ENCODE results near the gene NPHP4. TPM values are rescaled to one million over a fixed set of nuclear protein-coding genes. Genes with fewer than 3 reads are reported as not detected.
"Not testable (repeated sequence)": the region's sequence is repeated elsewhere in the genome, so short reads cannot be mapped to it uniquely, and the experiment has no call there.

NPHP4 gene
- polyA plus RNA-seq, 2 donors, result 2.9 to 4.4 TPM

DNA sequence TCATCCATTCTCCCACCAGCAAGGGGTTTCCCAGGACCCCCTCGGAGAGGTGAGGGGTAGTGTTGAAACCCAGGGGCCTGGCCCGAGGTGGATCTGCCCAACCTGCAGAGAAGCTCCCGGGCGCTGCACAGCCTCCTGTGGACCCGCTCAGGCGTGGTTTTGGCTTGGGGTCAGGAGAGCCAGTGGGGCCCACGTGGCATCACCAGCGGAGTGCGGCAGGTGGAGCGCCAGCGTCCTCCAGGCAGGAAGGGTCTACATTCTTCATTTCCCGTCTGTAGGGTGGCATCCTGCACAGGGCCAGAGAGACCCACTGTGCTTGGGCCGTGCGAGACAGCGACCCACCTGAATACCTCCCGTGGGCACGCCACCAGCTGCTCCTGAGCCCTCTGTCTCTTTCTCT, 135.2 kb downstream of the NPHP4 start:
- no peak overlapping the region for H3K4me3 ChIP-seq (ENCODE audit: low read depth in 1 of 2, low read length in 2 of 2)
- H3K9me3 ChIP-seq (ENCODE audit: control insufficient read depth in 2 of 2, insufficient read depth in 1 of 2, low read depth in 1 of 2, low read length in 1 of 2), result no peaks in the 10 kb centered on the region
- no peak overlapping the region for H3K27ac ChIP-seq (ENCODE audit: low read depth in 2 of 2, low read length in 1 of 2)
- H3K4me1 ChIP-seq (ENCODE audit: control insufficient read depth in 2 of 2, insufficient read depth in 2 of 2, low read length in 1 of 2), result no peaks in the 10 kb centered on the region
- H3K36me3 ChIP-seq (ENCODE audit: control insufficient read depth in 2 of 2, insufficient read depth in 2 of 2, low read length in 1 of 2), result peaks cover 0 to 8% of the 10 kb centered on the region in 2 donors
- WGBS, 2 donors, result 91% methylated on average over 17 of the region's 17 CpGs
- H3K27me3 ChIP-seq (ENCODE audit: control insufficient read depth in 1 of 2, insufficient read depth in 2 of 2, low read length in 2 of 2), result no peaks in the 10 kb centered on the region

DNA sequence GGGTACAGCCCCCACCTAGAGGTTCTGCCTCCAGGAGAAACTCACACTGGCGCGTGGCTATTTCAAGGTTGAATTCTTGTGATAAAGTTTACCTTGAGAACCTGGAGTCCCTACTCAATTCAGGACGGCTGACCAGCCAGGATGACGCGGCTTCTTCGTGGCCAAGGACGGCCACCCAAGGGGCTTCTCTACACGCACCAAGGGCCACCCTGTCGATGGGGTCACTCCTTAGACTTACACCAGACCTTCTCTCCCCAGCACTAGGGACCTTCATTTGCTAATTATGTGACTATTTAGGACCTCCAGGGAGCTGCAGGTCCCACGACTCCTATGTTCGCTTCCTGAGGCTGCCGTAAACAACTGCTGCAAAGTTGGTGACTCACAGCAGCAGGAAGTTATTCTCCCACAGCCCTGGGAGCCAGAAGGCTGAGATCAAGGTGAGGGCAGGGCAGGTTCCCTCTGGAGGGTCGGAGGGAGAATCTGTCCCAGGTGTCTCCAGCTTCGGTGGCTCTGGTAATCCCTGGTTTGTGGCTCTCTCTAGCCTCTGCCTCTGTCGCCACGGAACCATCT, 135.9 kb downstream of the NPHP4 start:
- no peaks in the 10 kb centered on the region for H3K4me1 ChIP-seq (ENCODE audit: control insufficient read depth in 2 of 2, insufficient read depth in 2 of 2, low read length in 1 of 2)
- WGBS, 2 donors, result 76 to 79% methylated on average over 16 of the region's 16 CpGs
- H3K27me3 ChIP-seq (ENCODE audit: control insufficient read depth in 1 of 2, insufficient read depth in 2 of 2, low read length in 2 of 2), result no peaks in the 10 kb centered on the region
- no peak overlapping the region for H3K27ac ChIP-seq (ENCODE audit: low read depth in 2 of 2, low read length in 1 of 2)
- H3K4me3 ChIP-seq (ENCODE audit: low read depth in 1 of 2, low read length in 2 of 2), result no peak overlapping the region
- H3K9me3 ChIP-seq (ENCODE audit: control insufficient read depth in 2 of 2, insufficient read depth in 1 of 2, low read depth in 1 of 2, low read length in 1 of 2), result no peaks in the 10 kb centered on the region
- H3K36me3 ChIP-seq (ENCODE audit: control insufficient read depth in 2 of 2, insufficient read depth in 2 of 2, low read length in 1 of 2), result peaks cover 0 to 4% of the 10 kb centered on the region in 2 donors

DNA sequence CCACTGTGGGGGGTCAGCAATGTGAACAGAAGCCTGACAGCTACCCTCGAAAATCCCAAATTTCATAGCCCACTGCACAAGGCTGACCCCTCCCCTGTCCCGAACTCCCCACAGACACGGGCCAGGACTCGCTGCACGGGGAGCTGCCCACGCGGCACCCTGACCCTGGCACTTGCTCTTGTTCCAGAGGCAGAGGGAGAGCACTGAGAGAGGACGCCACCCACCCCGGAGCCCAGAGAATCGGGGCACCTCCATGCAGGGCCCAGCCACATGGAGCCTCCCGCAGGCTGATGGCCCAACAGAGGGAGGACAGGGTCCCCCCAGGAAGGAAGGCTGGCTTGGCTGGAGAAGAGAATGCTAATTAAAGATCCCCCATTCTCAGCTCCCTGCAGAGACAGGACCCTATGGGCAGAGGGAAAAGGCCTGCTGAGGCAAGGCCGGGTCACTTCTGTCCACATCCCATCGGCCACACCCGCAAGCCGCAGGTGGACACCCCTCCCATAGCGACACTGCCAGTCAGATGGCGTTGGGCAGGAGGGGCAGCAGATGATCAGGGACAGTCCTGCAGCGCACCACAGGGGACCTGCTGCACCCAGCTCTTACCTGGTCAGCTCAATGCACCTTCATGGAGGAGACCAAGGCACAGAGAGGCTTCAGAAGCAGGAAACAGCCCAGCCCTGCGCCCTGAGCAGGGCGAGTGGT, 136.9 kb downstream of the NPHP4 start:
- 89% methylated on average over 20 of the region's 20 CpGs for WGBS, 2 donors
- H3K4me1 ChIP-seq (ENCODE audit: control insufficient read depth in 2 of 2, insufficient read depth in 2 of 2, low read length in 1 of 2), result no peaks in the 10 kb centered on the region
- H3K36me3 ChIP-seq (ENCODE audit: control insufficient read depth in 2 of 2, insufficient read depth in 2 of 2, low read length in 1 of 2), result peaks cover 0 to 2% of the 10 kb centered on the region in 2 donors
- no peak overlapping the region for H3K4me3 ChIP-seq (ENCODE audit: low read depth in 1 of 2, low read length in 2 of 2)
- no peaks in the 10 kb centered on the region for H3K27me3 ChIP-seq (ENCODE audit: control insufficient read depth in 1 of 2, insufficient read depth in 2 of 2, low read length in 2 of 2)
- H3K9me3 ChIP-seq (ENCODE audit: control insufficient read depth in 2 of 2, insufficient read depth in 1 of 2, low read depth in 1 of 2, low read length in 1 of 2), result no peaks in the 10 kb centered on the region
- H3K27ac ChIP-seq (ENCODE audit: low read depth in 2 of 2, low read length in 1 of 2), result no peak overlapping the region

DNA sequence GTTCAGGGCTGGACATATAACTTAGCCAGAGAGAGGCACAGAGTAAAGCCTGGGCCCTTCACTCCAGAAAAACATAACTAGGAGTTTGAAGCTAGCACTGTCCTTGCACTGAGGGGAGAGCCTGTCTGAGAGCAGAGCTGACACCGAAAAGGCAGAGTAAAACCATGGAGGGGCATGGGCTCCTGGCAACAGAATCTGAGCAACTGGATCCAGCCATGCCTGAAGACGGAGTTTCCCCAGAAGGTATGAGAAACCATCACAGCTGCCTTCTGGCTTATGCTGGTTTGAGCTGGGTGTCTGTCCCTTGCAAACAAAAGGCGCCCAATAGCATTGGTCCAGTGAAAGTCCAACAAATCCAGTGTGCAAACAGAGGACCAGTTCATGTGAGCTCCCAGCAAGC, 137.5 kb downstream of the NPHP4 start:
- H3K27me3 ChIP-seq (ENCODE audit: control insufficient read depth in 1 of 2, insufficient read depth in 2 of 2, low read length in 2 of 2), result no peaks in the 10 kb centered on the region
- H3K4me3 ChIP-seq (ENCODE audit: low read depth in 1 of 2, low read length in 2 of 2), result no peak overlapping the region
- no peaks in the 10 kb centered on the region for H3K36me3 ChIP-seq (ENCODE audit: control insufficient read depth in 2 of 2, insufficient read depth in 2 of 2, low read length in 1 of 2)
- whole genome bisulfite sequencing, 2 donors, result 92 to 93% methylated on average over 3 of the region's 3 CpGs
- no peaks in the 10 kb centered on the region for H3K4me1 ChIP-seq (ENCODE audit: control insufficient read depth in 2 of 2, insufficient read depth in 2 of 2, low read length in 1 of 2)
- no peaks in the 10 kb centered on the region for H3K9me3 ChIP-seq (ENCODE audit: control insufficient read depth in 2 of 2, insufficient read depth in 1 of 2, low read depth in 1 of 2, low read length in 1 of 2)
- no peak overlapping the region for H3K27ac ChIP-seq (ENCODE audit: low read depth in 2 of 2, low read length in 1 of 2)

DNA sequence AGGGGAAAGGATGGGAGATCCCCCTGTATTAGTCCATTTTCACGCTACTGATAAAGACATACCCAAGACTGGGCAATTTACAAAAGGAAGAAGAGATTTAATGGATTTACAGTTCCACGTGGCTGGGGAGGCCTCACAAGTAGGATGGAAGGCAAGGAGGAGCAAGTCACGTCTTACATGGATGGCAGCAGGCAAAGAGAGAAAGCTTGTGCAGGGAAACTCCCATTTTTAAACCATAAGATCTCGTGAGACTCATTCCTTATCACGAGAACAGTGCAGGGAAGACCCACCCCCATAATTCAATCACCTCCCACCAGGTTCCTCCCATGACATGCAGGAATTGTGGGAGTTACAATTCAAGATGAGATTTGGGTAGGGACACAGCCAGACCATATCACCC, 138.4 kb downstream of the NPHP4 start:
- H3K4me1 ChIP-seq (ENCODE audit: control insufficient read depth in 2 of 2, insufficient read depth in 2 of 2, low read length in 1 of 2); H3K27me3 ChIP-seq (ENCODE audit: control insufficient read depth in 1 of 2, insufficient read depth in 2 of 2, low read length in 2 of 2); H3K4me3 ChIP-seq (ENCODE audit: low read depth in 1 of 2, low read length in 2 of 2); H3K27ac ChIP-seq (ENCODE audit: low read depth in 2 of 2, low read length in 1 of 2); H3K36me3 ChIP-seq (ENCODE audit: control insufficient read depth in 2 of 2, insufficient read depth in 2 of 2, low read length in 1 of 2); H3K9me3 ChIP-seq (ENCODE audit: control insufficient read depth in 2 of 2, insufficient read depth in 1 of 2, low read depth in 1 of 2, low read length in 1 of 2): not testable (repeated sequence)
- 68 to 77% methylated on average over 5 of the region's 5 CpGs for WGBS, 2 donors

DNA sequence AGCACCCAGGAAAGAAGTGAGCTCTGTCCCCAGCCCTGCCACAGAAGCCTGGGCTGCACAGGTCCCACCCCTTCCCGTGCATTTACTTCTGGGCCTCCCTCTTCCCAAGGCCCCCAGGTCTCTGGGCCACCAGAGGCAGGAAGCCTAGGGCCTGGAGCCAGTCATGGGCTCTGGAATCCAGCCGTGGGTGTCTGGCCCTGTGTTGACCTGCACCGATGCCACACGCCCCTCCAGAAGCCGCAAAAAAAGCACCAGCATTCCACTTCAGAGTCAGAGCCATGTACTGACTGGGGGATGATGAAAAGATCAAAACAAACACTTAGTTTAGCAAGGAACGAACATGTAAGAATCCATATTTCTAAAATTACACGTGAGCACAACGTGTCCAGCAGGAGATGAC, 141.7 kb downstream of the NPHP4 start:
- WGBS, 2 donors, result 57 to 58% methylated on average over 8 of the region's 8 CpGs
- H3K27me3 ChIP-seq (ENCODE audit: control insufficient read depth in 1 of 2, insufficient read depth in 2 of 2, low read length in 2 of 2), result no peaks in the 10 kb centered on the region
- H3K4me3 ChIP-seq (ENCODE audit: low read depth in 1 of 2, low read length in 2 of 2), result no peak overlapping the region
- H3K36me3 ChIP-seq (ENCODE audit: control insufficient read depth in 2 of 2, insufficient read depth in 2 of 2, low read length in 1 of 2), result no peaks in the 10 kb centered on the region
- H3K27ac ChIP-seq (ENCODE audit: low read depth in 2 of 2, low read length in 1 of 2), result no peak overlapping the region
- H3K4me1 ChIP-seq (ENCODE audit: control insufficient read depth in 2 of 2, insufficient read depth in 2 of 2, low read length in 1 of 2), result no peaks in the 10 kb centered on the region
- H3K9me3 ChIP-seq (ENCODE audit: control insufficient read depth in 2 of 2, insufficient read depth in 1 of 2, low read depth in 1 of 2, low read length in 1 of 2), result peaks cover 0 to 3% of the 10 kb centered on the region in 2 donors

DNA sequence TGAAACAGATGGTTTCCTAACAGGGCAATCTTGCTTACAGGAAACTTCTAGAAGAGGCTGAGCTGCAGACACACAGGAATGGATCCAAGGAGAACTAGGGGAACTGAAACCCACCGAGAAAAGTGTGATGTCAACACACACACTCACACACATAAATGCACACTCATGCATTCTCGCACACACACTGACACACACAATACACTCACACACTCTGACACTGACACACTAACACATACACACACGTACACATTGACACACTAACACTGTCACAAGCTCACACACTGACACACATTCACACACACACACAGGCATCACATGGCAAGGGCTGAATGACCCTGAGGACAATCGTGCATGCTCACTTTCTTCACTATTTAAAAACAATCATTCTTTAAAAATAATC, 142.7 kb downstream of the NPHP4 start:
- no peak overlapping the region for H3K27ac ChIP-seq (ENCODE audit: low read depth in 2 of 2, low read length in 1 of 2)
- no peaks in the 10 kb centered on the region for H3K27me3 ChIP-seq (ENCODE audit: control insufficient read depth in 1 of 2, insufficient read depth in 2 of 2, low read length in 2 of 2)
- H3K9me3 ChIP-seq (ENCODE audit: control insufficient read depth in 2 of 2, insufficient read depth in 1 of 2, low read depth in 1 of 2, low read length in 1 of 2), result peaks cover 0 to 4% of the 10 kb centered on the region in 2 donors
- 62 to 64% methylated on average over 4 of the region's 4 CpGs for WGBS, 2 donors
- H3K36me3 ChIP-seq (ENCODE audit: control insufficient read depth in 2 of 2, insufficient read depth in 2 of 2, low read length in 1 of 2), result no peaks in the 10 kb centered on the region
- no peaks in the 10 kb centered on the region for H3K4me1 ChIP-seq (ENCODE audit: control insufficient read depth in 2 of 2, insufficient read depth in 2 of 2, low read length in 1 of 2)
- no peak overlapping the region for H3K4me3 ChIP-seq (ENCODE audit: low read depth in 1 of 2, low read length in 2 of 2)

DNA sequence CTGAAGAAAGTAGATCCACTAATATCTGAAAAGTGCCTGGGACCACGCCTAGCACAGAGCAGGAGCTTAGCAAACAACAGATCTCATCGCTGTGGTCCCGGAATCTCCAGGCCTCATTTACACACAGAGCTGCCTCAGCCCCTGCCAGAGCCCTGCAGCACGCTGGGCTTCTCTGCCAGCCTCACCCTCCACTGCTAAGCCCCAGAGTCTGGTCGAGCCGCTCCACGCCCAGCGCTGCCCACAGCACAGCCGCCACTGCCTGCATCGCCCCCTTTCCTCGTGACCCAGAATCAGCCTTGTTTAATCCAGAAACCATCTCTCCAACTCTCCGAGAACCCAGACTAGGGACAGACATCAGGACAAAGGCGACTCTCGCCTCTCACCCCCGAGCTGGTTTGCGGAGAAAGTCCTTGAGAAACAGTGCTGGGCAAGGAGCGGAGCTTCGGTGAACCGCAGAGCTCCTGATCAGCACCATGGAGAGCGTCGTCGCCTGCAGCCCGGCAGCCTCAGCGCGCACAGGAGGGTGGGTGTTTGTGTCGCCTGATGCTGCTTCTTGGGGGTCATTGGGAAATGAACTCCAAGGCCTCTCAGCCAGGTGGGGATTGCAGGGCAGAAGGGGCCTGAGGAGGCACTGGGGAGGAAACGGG, 145.1 kb downstream of the NPHP4 start:
- H3K9me3 ChIP-seq (ENCODE audit: control insufficient read depth in 2 of 2, insufficient read depth in 1 of 2, low read depth in 1 of 2, low read length in 1 of 2), result peaks cover 0 to 4% of the 10 kb centered on the region in 2 donors
- H3K4me3 ChIP-seq (ENCODE audit: low read depth in 1 of 2, low read length in 2 of 2), result no peak overlapping the region
- H3K36me3 ChIP-seq (ENCODE audit: control insufficient read depth in 2 of 2, insufficient read depth in 2 of 2, low read length in 1 of 2), result no peaks in the 10 kb centered on the region
- H3K27me3 ChIP-seq (ENCODE audit: control insufficient read depth in 1 of 2, insufficient read depth in 2 of 2, low read length in 2 of 2), result no peaks in the 10 kb centered on the region
- H3K27ac ChIP-seq (ENCODE audit: low read depth in 2 of 2, low read length in 1 of 2), result no peak overlapping the region
- H3K4me1 ChIP-seq (ENCODE audit: control insufficient read depth in 2 of 2, insufficient read depth in 2 of 2, low read length in 1 of 2), result no peaks in the 10 kb centered on the region
- 30 to 34% methylated on average over 27 of the region's 27 CpGs for WGBS, 2 donors

DNA sequence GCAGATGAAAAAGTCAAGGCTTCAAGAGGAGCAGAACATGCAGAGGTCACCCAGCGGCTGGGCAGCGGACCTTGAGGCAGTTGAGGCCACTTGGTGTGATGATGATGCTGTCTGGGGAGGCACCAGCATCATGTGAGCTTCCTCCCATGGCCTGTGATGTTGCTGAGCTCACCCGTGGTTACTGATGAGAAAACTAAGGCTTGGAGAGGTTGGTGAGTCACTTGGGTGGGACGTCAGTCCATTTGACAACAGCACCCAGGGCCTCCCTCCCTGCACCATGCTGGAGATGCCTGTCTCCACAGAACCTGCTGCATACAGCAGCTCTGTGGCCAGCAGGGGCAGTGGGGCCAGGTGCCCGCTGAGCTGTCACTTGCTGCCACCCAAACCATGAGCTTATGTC, 146.8 kb downstream of the NPHP4 start:
- Histone ChIP-seq H3K27me3 (ENCODE audit: control insufficient read depth in 1 of 2, insufficient read depth in 2 of 2, low read length in 2 of 2) (no peaks in the 10 kb centered on the region), H3K36me3 (ENCODE audit: control insufficient read depth in 2 of 2, insufficient read depth in 2 of 2, low read length in 1 of 2) (no peaks in the 10 kb centered on the region), H3K27ac (ENCODE audit: low read depth in 2 of 2, low read length in 1 of 2) (no peak overlapping the region), H3K4me1 (ENCODE audit: control insufficient read depth in 2 of 2, insufficient read depth in 2 of 2, low read length in 1 of 2) (no peaks in the 10 kb centered on the region), H3K9me3 (ENCODE audit: control insufficient read depth in 2 of 2, insufficient read depth in 1 of 2, low read depth in 1 of 2, low read length in 1 of 2) (peaks cover 0 to 4% of the 10 kb centered on the region in 2 donors), H3K4me3 (ENCODE audit: low read depth in 1 of 2, low read length in 2 of 2) (no peak overlapping the region)
- WGBS, 2 donors, result 64 to 67% methylated on average over 5 of the region's 5 CpGs

DNA sequence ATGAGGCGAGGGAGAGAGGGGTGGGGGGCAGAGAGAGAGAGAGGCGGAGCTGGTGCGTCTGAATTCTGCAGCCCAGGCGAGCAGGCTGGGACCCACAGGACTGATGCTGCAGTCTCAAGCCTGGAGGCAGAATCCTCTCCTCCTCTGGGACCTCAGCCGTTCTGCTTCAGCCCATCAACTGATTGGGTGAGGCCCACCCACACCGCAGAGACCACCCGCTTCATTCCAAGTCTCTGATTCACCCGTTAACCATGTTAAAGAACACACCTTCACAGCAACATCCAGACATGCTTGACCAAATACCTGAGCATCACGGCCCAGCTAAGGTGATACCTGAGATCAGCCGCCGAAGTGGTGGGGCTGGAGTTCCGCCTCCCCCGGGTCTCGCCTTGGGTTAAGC, 147.8 kb downstream of the NPHP4 start:
- Histone ChIP-seq H3K36me3 (ENCODE audit: control insufficient read depth in 2 of 2, insufficient read depth in 2 of 2, low read length in 1 of 2) (no peaks in the 10 kb centered on the region), H3K9me3 (ENCODE audit: control insufficient read depth in 2 of 2, insufficient read depth in 1 of 2, low read depth in 1 of 2, low read length in 1 of 2) (peaks cover 0 to 4% of the 10 kb centered on the region in 2 donors), H3K27me3 (ENCODE audit: control insufficient read depth in 1 of 2, insufficient read depth in 2 of 2, low read length in 2 of 2) (no peaks in the 10 kb centered on the region), H3K27ac (ENCODE audit: low read depth in 2 of 2, low read length in 1 of 2) (no peak overlapping the region), H3K4me1 (ENCODE audit: control insufficient read depth in 2 of 2, insufficient read depth in 2 of 2, low read length in 1 of 2) (no peaks in the 10 kb centered on the region), H3K4me3 (ENCODE audit: low read depth in 1 of 2, low read length in 2 of 2) (no peak overlapping the region)
- 82% methylated on average over 14 of the region's 14 CpGs for WGBS, 2 donors
